Fibroblast of skin of right biceps (primary cell): Measurements from ENCODE around the gene ATP9A.
"Not testable (repeated sequence)": the region's sequence is repeated elsewhere in the genome, so short reads cannot be mapped to it uniquely, and the experiment has no call there.

Experiments used
- DNase-seq: peaks from one replicate; pipeline ENCODE4 v3.0.0-alpha.2; 2013

Gene ATP9A

DNA sequence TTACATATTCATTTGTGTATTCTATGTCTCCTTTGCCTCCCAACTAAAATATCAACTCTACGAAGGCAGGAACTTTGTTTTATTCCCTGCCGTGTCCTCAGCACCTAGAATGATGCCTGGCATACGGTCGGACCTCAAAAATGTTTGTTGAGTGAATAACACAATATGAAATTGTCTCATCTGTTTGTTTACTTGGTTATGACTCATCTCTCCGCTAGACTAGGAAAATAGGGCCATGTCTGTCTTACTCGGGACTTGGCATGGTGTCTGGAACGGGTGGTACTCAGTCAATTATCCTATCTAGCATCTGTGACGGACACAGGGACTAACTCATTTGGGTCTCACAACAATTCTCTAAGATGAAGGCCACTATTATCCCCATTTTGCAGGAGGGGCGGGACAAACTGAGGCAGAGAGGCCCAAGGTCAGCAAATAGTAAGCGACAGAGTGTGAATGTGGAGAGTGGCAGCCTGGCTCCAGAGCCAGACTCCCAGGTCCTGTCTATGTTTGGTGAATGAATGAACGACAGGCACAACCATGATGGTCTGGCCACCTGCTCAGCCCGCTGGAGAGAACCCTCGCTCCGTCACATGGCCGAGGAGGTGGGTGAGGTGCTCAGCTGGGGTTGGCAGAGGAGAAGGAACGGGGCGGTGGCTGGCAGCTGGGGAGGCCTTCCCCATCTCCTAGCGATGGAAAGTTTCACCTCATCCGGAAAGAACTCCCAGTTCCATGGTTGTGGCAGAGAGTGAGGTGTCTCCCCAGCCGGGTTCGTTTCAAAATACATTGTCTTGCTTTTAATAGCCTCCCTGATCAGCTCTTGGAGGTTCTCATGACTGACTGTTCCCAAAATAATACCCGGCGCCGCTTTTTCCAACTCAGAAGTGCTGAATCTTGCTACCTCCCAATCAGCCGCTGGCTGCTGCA, 198.1 kb downstream of the ATP9A start:
- no peak for DNase-seq

DNA sequence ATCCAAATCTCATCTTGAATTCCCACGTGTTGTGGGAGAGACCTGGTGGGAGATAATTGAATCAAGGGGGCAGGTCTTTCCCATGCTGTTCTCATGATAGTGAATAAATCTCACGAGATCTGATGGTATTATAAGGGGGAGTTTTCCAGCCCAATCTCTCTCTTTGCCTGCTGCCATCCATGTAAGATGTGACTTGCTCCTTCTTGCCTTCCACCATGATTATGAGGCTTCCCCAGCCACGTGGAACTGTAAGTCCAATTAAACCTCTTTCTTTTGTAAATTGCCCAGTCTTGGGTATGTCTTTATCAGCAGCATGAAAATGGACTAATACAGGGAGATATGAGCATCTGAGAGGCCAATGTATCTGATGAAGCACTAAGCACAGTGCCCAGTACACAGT, 199.7 kb downstream of the ATP9A start:
- DNase-seq: not testable (repeated sequence)

DNA sequence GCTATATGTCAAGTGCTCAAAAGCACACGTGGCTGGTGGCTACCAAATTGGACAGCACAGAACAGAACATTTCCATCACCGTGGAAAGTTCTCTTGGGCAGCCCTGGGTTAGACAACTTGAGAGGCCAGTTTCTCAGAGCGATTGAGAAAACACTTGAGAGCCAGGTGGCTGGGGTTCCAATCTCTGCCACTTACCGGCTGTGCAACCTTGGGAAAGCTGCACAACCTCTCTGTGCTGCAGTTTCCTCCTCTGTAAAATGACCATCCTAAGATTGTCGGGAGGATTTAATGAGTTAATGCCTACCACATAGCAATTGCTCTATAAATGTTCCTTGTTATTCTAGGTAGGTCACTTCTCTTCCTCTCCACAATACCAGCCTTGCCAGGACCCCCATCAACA, 200.6 kb downstream of the ATP9A start:
- DNase-seq: no peak

GRCh38 chr20:51566594-51566993, 201.6 kb downstream of the ATP9A start:
- no peak for DNase-seq

- DNase-seq: peak; percentile 56
Observed at GRCh38 chr20:51565298-51566144, 202.7 kb downstream of the ATP9A start.

- DNase-seq: peak; percentile 90
Observed at GRCh38 chr20:51563486-51564332, 204.5 kb downstream of the ATP9A start.

GRCh38 chr20:51563174-51563485, 205.1 kb downstream of the ATP9A start:
- DNase-seq: no peak

GRCh38 chr20:51562332-51563173, 205.6 kb downstream of the ATP9A start:
- DNase-seq: peak; percentile 97

DNA sequence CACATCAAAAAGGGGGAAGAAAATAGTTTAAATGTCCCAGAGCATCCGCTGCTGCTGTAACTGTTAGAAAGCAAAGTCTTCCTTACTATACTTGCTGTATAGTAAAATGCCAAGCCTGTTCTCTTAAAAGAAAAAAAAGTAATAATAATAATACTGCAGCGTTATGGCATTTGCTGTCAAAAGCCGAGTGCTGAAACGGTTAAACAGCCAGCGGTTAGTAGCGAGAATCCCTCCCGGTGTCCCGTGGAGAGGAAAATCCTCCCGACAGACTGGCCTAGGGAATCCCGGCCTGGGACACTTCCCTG, 206.2 kb downstream of the ATP9A start:
- no peak for DNase-seq

GRCh38 chr20:51560550-51561307, 207.5 kb downstream of the ATP9A start:
- DNase-seq: peak; percentile 18

DNA sequence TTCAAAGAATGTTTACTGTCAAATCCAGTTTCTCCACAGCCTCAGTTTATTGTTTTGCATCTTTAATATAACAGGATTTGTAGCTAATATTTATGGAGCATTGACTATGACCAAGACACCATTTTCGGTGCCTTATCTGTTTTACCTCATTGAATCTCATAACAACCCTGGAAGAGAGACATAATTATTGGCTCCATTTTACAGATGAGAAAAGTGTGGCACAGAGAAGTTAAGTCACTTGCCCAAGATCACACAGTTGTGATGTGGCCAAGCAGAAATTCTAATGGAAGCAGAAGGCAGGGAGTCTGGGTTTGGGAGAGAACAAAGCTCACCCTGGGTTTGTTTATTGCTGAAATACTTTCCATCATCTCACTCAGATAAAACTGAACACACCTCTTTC, 208.1 kb downstream of the ATP9A start:
- DNase-seq: no peak

- DNase-seq: peak; percentile 93
Observed at GRCh38 chr20:51554538-51555165, 213.5 kb downstream of the ATP9A start.

DNA sequence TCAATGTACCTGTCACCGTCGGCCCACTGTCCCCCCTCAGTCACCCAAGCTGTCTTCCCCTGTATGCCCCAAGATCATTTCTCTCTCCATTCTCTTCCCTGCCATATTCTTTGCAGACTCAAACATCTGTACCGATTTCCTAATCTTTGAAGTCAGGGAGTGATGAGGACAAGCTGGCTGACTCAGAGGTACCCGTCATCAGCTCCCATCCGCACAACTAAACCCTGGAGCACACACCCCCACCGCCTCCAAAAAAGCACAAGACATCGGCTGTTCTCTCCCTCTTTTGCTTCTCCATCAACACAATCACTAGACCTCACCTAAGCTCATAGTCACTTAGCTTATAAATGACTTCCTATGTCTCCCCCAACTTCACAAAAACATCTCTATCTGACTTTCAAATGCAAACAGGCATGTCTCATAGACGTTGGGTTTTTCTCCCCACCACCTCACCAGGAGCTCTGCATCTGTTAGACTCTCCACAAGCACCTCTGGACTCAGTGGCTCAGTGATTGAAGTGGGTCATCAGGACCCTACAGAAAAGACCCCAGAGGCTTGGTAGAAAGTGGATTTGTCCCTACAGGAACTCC, 214.2 kb downstream of the ATP9A start:
- peak; percentile 75 for DNase-seq

GRCh38 chr20:51551186-51551585, 217.0 kb downstream of the ATP9A start:
- no peak for DNase-seq

- no peak for DNase-seq
Observed at GRCh38 chr20:51549474-51549873, 218.7 kb downstream of the ATP9A start.

DNA sequence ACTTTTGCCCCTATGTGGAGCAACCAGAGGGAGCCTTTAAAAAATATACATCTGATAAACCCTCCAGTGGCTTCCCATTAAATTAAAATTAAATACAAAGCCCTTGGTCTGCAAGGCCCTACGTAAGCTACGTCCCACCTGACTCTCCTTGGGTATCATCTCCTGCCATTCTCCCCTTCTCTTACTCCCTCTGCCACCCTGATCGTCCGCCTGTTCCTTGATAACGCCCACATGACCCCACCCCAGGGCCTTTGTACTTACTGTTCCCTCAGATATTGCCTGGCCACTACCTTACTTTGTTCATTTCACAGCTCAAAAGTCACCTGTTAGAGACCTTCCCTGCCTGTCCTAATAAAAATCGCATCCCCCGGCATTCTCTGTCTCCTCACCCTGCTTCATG, 220.2 kb downstream of the ATP9A start:
- DNase-seq: no peak
